Renal cortex interstitium (tissue), 11 donors: Measurements from ENCODE around the gene VAV2. TPM values are rescaled to one million over a fixed set of nuclear protein-coding genes. Genes with fewer than 3 reads are reported as not detected.

ENCODE experiments used
- DNase-seq, 11 donors: peaks; one replicate each; pipeline ENCODE4 v3.0.0-alpha.2; 2013; ENCODE audit warnings: low read depth in 9 of 11, low spot score in 4 of 11; ENCODE audit errors: extremely low read depth in 1 of 11
- polyA plus RNA-seq, 3 donors: library from polyadenylated mRNA; unstranded; fragments of 120-200 nt; gene quantifications; one replicate each; pipeline ENCODE4 v1.2.1, GENCODE V29; 2013; ENCODE audit not compliant: insufficient read length in 3 of 3

VAV2 gene
- polyA plus RNA-seq, 3 donors, result 37.2 to 66.2 (median 40.4) TPM

GRCh38 chr9:134004131-134004873 is 12.2 kb upstream of the VAV2 start:
- DNase-seq, result no peak

GRCh38 chr9:134003237-134003636 is 11.1 kb upstream of the VAV2 start:
- DNase-seq, result no peak

- DNase-seq, result no peak
These were observed 10.7 kb upstream of the VAV2 start for GRCh38 chr9:134002796-134003195.

- DNase-seq, result no peak
These were observed 7.7 kb upstream of the VAV2 start for GRCh38 chr9:133999851-134000265.

- no peak for DNase-seq
These were observed 6.9 kb upstream of the VAV2 start for GRCh38 chr9:133998915-133999595.

GRCh38 chr9:133997584-133997983 is 5.5 kb upstream of the VAV2 start:
- no peak for DNase-seq

- no peak for DNase-seq
These were observed 4.7 kb upstream of the VAV2 start for GRCh38 chr9:133996531-133997520.

GRCh38 chr9:133995012-133995896 is 3.1 kb upstream of the VAV2 start:
- DNase-seq, result no peak

- DNase-seq, result peak in 4 of 11 donors; percentile 58 to 66 (median 64)
These were observed 2.4 kb upstream of the VAV2 start for GRCh38 chr9:133994353-133995011.

GRCh38 chr9:133993635-133994253 is 1.6 kb upstream of the VAV2 start:
- DNase-seq, result no peak

- DNase-seq, result peak in 4 of 11 donors; percentile 51 to 72 (median 64)
These were observed 883 bp upstream of the VAV2 start for GRCh38 chr9:133992780-133993634.

GRCh38 chr9:133991214-133991921 is 756 bp downstream of the VAV2 start:
- DNase-seq, result no peak

GRCh38 chr9:133990366-133991213 is 1.5 kb downstream of the VAV2 start:
- DNase-seq, result peak in 6 of 11 donors; percentile 62 to 83 (median 73)

- DNase-seq, result no peak
These were observed 2.3 kb downstream of the VAV2 start for GRCh38 chr9:133989625-133990365.
